PC-9 (cell line): ENCODE measurements around the gene CASP10. TPM values are rescaled to one million over a fixed set of nuclear protein-coding genes. Genes with fewer than 3 reads are reported as not detected.

Experiments used
- BruUV-seq: library from RNA; stranded (reverse); fragments of 400-500 nt; replicated peaks from 2 replicates; lab custom pipeline; 2021; lab: Mats Ljungman, UMichigan
- CTCF ChIA-PET: fragments of 300-600 bp; sonication (Branson Sonifier 250); formaldehyde crosslinking; loops from one replicate; lab custom pipeline; 2022; ENCODE audit warnings: antibody characterized with exemption; lab: Charles Lee
- POLR2A ChIA-PET: fragments of 300-600 bp; sonication (Branson Sonifier 250); formaldehyde crosslinking; loops from one replicate; lab custom pipeline; 2022; ENCODE audit warnings: antibody characterized with exemption; ENCODE audit not compliant: unreplicated experiment; lab: Charles Lee
- DNase-seq, 2 experiments: peaks; one replicate each; pipeline versions ENCODE4 v3.0.0 to v3.0.0-alpha.2; 2015 to 2022; ENCODE audit warnings: mixed read lengths in 1 of 2
- H2AFZ ChIP-seq: fragments of 200-600 bp; sonication (generic); 2 replicates; pipeline ENCODE4 v1.8.1; 2017; ENCODE audit warnings: antibody characterized with exemption
- H3F3A ChIP-seq: fragments of 200-600 bp; sonication (generic); 2 replicates; pipeline ENCODE4 v1.8.1; 2017; ENCODE audit warnings: antibody characterized with exemption, mild to moderate bottlenecking, low read depth; ENCODE audit not compliant: insufficient read depth
- H3K27ac ChIP-seq: fragments of 200-600 bp; sonication (generic); 2 replicates; pipeline ENCODE4 v1.6.1; 2016; ENCODE audit warnings: mixed run types
- H3K27me3 ChIP-seq: fragments of 200-600 bp; sonication (generic); 2 replicates; pipeline ENCODE4 v1.6.1; 2016; ENCODE audit warnings: low read depth, mixed run types; ENCODE audit not compliant: insufficient read depth
- H3K36me3 ChIP-seq: fragments of 200-600 bp; sonication (generic); 2 replicates; pipeline ENCODE4 v1.6.1; 2016; ENCODE audit warnings: low read depth, mixed run types
- H3K4me1 ChIP-seq: fragments of 200-600 bp; sonication (generic); replicated peaks from 2 replicates; pipeline ENCODE4 v1.6.1; 2016; ENCODE audit warnings: mixed run types; ENCODE audit not compliant: insufficient read depth
- H3K4me2 ChIP-seq: fragments of 200-600 bp; sonication (generic); 2 replicates; pipeline ENCODE4 v1.6.1; 2017; ENCODE audit warnings: mixed run types
- H3K4me3 ChIP-seq: fragments of 200-600 bp; sonication (generic); 2 replicates; pipeline ENCODE4 v1.6.1; 2016; ENCODE audit warnings: mixed run types
- H3K79me2 ChIP-seq: fragments of 200-600 bp; sonication (generic); 2 replicates; pipeline ENCODE4 v1.6.1; 2017; ENCODE audit warnings: low read depth, mixed run types
- H3K9me2 ChIP-seq: fragments of 200-600 bp; sonication (generic); 2 replicates; pipeline ENCODE4 v1.8.1; 2017; ENCODE audit warnings: mild to moderate bottlenecking; ENCODE audit not compliant: insufficient read depth
- H3K9me3 ChIP-seq: fragments of 200-600 bp; sonication (generic); 2 replicates; pipeline ENCODE4 v1.8.1; 2016; ENCODE audit warnings: low read depth; ENCODE audit not compliant: insufficient read depth
- H4K20me1 ChIP-seq: fragments of 200-600 bp; sonication (generic); 2 replicates; pipeline ENCODE4 v1.8.1; 2017; ENCODE audit not compliant: insufficient read depth
- EZH2 ChIP-seq: fragments of 200-600 bp; sonication (generic); IDR thresholded peaks from 2 replicates; pipeline ENCODE4 v1.8.0; 2017; ENCODE audit warnings: antibody characterized with exemption, low read depth
- intact Hi-C: fragments of 100-400 bp; cut with micrococcal nuclease; formaldehyde crosslinking; loops from one replicate; pipeline ENCODE4 v1.10.0; 2022; ENCODE audit not compliant: unreplicated experiment
- total RNA-seq: library from RNA; stranded (reverse); gene quantifications from 2 replicates; pipeline ENCODE4 v1.2.3, GENCODE V29; 2021
- TF ChIP-seq, protein P1 (sequence below): fragments of 200-600 bp; sonication (generic); conservative IDR thresholded peaks from 2 replicates; pipeline ENCODE4 v1.6.1; 2017; ENCODE audit warnings: mixed run types, antibody characterized with exemption, mild to moderate bottlenecking, moderate library complexity

The CASP10 gene
- total RNA-seq, 1 experiment from 2014 or later: 15.2 TPM

DNA sequence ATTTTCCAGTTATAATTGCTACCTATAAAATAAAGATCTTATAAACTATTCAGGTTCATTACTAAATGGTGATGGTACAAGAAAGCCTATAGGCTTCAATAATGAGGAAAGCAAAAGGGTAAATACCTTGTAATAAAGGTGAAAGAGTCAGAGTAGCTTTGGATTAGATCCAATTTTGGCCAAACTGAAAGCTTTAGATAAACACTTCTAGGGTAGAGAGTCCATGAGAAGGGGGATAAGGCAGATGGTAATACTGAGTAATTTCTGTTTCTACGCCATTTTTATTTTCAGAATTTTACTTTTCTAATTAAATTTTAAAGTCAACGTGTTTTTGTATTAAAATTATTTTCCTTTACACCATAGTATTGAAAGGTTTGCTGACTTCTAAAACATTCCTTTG is 86.8 kb downstream of the CASP10 start:
- no peak overlapping the region for H3K27ac ChIP-seq
- intact Hi-C loops: no loop called here
- ChIA-PET CTCF (no interaction called here), POLR2A (no interaction called here)
- DNase-seq: no peak
- no peaks in the 10 kb centered on the region for H4K20me1 ChIP-seq
- no TSS peak for BruUV-seq
- H3K9me3 ChIP-seq: no peaks in the 10 kb centered on the region
- H3K4me1 ChIP-seq: no peaks in the 10 kb centered on the region
- H3K36me3 ChIP-seq: peaks cover 35% of the 10 kb centered on the region
- no peaks in the 10 kb centered on the region for H3K27me3 ChIP-seq
- no peak overlapping the region for H3K4me2 ChIP-seq
- H3K79me2 ChIP-seq: peaks cover 4% of the 10 kb centered on the region; the same call in 1 of the 2 replicates
- no peaks in the 10 kb centered on the region for H3K9me2 ChIP-seq
- no peak overlapping the region for H2AFZ ChIP-seq
- TF ChIP-seq EZH2: no peak
- TF ChIP-seq, protein P1, sequence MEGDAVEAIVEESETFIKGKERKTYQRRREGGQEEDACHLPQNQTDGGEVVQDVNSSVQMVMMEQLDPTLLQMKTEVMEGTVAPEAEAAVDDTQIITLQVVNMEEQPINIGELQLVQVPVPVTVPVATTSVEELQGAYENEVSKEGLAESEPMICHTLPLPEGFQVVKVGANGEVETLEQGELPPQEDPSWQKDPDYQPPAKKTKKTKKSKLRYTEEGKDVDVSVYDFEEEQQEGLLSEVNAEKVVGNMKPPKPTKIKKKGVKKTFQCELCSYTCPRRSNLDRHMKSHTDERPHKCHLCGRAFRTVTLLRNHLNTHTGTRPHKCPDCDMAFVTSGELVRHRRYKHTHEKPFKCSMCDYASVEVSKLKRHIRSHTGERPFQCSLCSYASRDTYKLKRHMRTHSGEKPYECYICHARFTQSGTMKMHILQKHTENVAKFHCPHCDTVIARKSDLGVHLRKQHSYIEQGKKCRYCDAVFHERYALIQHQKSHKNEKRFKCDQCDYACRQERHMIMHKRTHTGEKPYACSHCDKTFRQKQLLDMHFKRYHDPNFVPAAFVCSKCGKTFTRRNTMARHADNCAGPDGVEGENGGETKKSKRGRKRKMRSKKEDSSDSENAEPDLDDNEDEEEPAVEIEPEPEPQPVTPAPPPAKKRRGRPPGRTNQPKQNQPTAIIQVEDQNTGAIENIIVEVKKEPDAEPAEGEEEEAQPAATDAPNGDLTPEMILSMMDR: no peak
- H3F3A ChIP-seq: no peaks in the 10 kb centered on the region
- no peak overlapping the region for H3K4me3 ChIP-seq

DNA sequence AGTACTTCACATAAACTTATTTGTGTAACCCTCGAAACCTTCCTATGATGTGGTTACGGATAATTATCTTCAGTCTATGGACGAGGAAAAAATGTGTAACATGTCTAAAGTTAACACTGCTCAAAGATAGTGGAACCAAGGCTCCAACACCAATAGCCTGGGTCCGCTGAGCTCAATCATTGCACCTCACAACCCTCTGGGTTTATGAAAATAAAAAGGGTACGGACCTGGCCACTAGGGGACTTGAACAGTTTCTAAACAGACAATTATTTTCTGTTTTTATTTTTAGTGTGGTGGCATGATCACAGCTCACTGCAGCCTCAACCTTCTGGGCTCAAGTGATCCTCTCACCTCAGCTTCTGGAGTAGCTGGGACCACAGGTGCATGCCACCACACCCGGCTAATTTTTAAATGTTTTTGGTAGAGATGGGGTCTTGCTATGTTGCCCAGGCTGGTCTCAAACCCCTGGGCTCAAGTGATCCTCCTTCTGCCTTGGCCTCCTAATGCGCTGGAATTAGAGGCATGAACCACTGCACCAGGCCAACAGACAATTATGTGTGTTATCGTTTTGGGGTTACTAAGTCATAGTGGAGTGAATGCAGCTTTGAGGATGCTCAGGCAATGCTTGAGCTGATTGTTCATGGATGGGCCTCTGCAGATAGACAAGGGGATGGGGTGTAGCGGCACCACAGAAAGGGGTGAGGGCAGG is 87.5 kb downstream of the CASP10 start:
- peaks cover 35% of the 10 kb centered on the region for H3K36me3 ChIP-seq
- intact Hi-C loops: no loop called here
- H3K27ac ChIP-seq: no peak overlapping the region
- ChIA-PET POLR2A (no interaction called here), CTCF (no interaction called here)
- no peaks in the 10 kb centered on the region for H3K9me3 ChIP-seq
- no peak overlapping the region for H2AFZ ChIP-seq
- no peaks in the 10 kb centered on the region for H3K4me1 ChIP-seq
- H3K9me2 ChIP-seq: no peaks in the 10 kb centered on the region
- no peaks in the 10 kb centered on the region for H3K27me3 ChIP-seq
- H4K20me1 ChIP-seq: no peaks in the 10 kb centered on the region
- TF ChIP-seq EZH2: no peak
- TF ChIP-seq, protein P1: no peak
- H3K4me2 ChIP-seq: no peak overlapping the region
- BruUV-seq: no TSS peak
- H3K79me2 ChIP-seq: 0 out of 2 replicates have a peak, but pooled peaks cover 3% of the 10 kb centered on the region
- DNase-seq: no peak
- no peaks in the 10 kb centered on the region for H3F3A ChIP-seq
- H3K4me3 ChIP-seq: no peak overlapping the region

DNA sequence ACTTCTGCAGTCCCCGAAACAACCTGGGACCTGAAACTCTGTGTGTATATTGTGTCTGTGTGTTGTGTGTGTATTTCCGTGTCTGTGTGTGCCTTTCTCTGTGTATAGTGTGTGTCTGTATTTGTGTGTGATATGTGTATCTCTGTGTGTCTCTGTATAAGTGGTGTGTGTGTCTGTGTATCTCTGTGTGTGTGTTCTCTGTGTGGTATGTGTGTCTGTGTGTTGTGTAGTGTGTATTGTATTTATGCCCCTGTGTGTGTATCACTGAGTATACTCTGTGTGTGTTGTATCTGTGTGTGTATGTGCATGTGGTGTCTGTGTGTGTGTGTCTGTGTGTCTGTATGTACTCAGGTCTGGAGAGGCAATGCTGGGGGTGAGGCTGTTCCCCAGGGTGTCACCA is 89.0 kb downstream of the CASP10 start:
- no peaks in the 10 kb centered on the region for H3K9me3 ChIP-seq
- no peak overlapping the region for H2AFZ ChIP-seq
- no peaks in the 10 kb centered on the region for H3K4me1 ChIP-seq
- intact Hi-C loops: no loop called here
- BruUV-seq: no TSS peak
- H3K27ac ChIP-seq: no peak overlapping the region
- TF ChIP-seq, protein P1: no peak
- no peak for TF ChIP-seq EZH2
- no peaks in the 10 kb centered on the region for H4K20me1 ChIP-seq
- no peaks in the 10 kb centered on the region for H3K27me3 ChIP-seq
- no peaks in the 10 kb centered on the region for H3K79me2 ChIP-seq
- DNase-seq: no peak
- no peaks in the 10 kb centered on the region for H3F3A ChIP-seq
- no peak overlapping the region for H3K4me3 ChIP-seq
- H3K36me3 ChIP-seq: peaks cover 38% of the 10 kb centered on the region
- CTCF ChIA-PET: interaction anchor here (0.6 kb wide), 1 partner anchor 35 kb away, joined by 3 read pairs; no protein-coding TSS in a partner anchor
- no peaks in the 10 kb centered on the region for H3K9me2 ChIP-seq
- POLR2A ChIA-PET: no interaction called here
- no peak overlapping the region for H3K4me2 ChIP-seq
